Hematopoietic multipotent progenitor cell treated with erythropoietin and hydrocortisone succinate and interleukin-3 and kit ligand, for 8 days (in vitro differentiated cells): ENCODE data around the gene NFIA.

Experiments
- DNase-seq: peaks from one replicate; pipeline ENCODE4 v3.0.0-alpha.2; 2015

Gene NFIA

GRCh38 chr1:61190153-61190552 is 107.8 kb downstream of the NFIA start:
- DNase-seq: no peak

- no peak for DNase-seq
Observed at GRCh38 chr1:61190618-61191432, 108.5 kb downstream of the NFIA start.

DNA sequence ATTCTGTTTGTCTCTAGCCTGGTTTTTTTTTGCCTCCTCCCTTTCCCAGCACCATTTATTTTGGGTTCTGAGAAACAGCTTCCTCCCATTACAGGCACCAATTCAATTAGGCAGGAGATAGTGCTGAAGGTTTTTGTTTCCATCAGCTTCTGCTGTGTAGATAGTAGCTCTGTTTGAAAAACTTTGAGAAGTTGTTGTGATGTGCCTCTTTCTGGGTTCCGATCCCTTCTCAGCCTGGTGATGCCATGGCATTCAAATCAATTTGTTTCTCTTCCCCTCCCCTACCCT is 109.0 kb downstream of the NFIA start:
- DNase-seq: no peak

GRCh38 chr1:61192663-61193330 is 110.4 kb downstream of the NFIA start:
- peak; percentile 94 for DNase-seq

DNA sequence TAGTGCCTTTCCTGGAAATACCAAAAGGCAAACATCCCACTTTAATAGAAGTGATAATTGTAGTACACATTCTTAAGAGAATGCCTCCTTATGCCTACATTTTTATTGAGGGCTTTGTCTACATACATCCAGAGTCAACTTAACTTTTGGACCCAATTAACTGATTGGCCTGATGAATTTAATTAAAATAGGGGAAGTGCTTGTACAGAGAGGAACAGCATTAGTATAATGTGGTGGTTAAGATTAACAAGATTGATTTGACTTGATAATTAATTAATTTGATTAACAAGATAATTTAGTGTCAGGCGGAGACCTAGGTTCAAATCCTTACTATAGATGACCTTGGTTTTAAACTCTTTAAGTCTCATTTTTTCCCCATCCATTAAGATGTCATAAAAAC is 111.4 kb downstream of the NFIA start:
- no peak for DNase-seq

DNA sequence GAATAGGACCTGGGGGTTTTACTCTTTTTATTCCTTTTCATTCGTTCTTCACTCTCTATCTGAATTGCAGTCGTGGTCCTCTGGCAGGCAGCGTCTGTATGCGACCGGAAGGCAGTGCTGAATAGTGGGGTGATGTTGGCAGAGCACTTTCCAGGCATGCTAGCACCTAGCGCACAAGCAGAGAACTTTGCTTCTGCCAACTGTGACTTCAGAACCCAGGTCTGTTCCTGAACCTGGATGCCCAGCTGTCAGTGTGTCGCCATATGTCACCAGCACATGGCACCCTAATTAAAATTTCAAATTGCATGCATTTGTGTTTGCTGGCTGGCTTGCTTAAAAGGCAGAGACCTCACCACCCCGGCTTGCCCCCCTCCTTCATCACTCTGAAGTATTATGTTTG is 116.2 kb downstream of the NFIA start:
- no peak for DNase-seq

- DNase-seq: no peak
Observed at GRCh38 chr1:61201035-61201434, 118.7 kb downstream of the NFIA start.

DNA sequence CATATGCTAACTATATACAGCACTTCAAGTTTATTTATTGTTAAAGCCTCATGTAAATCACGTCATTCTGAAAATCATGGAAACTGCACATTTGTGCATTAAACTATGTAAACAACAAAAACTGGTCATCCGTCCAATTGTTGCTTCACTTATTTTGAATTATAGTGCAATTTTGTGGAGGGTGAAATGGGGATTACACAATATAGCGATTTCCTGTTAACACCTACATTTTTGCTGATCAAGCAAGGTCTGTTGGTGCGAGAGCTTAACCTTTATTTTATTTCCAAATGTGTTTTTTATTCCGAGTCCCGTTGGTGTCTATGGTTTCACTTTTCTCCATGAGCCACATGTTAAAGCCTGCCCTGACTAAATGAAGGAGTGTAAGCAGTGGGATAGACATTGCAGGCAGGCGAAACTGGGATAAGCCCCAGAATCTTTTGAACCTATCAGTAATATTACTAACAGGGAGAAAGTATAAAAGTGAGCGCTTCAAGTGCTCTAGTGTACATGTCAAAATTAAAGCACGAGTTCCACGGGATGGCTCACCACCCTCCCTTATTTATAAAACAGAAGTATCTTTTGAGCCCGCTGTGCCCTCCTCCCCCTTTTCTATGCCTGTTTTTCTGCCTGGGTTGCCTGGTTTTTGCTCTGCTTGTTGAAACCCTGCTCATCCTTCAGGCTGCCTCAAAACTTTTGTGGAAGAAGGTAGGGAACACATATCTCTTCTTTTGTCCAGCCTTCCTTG is 120.7 kb downstream of the NFIA start:
- no peak for DNase-seq

- DNase-seq: peak; percentile 82
Observed at GRCh38 chr1:61204528-61204927, 122.2 kb downstream of the NFIA start.

DNA sequence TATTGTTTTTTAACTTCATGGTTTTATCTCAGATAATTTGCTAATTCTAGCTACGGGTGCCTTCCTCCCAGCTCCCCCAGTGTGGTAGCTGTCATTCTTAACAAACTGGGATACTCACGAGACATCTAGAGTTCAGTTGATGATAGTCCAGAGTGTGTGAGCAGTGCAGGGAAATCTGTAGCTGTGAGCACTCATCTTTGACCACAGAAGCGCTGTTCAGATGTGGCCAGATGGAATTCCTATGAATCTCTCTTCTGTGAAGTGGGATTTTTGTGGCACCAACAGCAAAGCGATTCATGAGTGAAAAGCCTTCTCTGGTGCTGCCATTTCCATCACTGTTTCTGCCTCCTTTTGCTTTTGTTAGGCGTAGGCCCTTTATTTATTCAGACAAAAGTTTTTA is 125.1 kb downstream of the NFIA start:
- DNase-seq: no peak

DNA sequence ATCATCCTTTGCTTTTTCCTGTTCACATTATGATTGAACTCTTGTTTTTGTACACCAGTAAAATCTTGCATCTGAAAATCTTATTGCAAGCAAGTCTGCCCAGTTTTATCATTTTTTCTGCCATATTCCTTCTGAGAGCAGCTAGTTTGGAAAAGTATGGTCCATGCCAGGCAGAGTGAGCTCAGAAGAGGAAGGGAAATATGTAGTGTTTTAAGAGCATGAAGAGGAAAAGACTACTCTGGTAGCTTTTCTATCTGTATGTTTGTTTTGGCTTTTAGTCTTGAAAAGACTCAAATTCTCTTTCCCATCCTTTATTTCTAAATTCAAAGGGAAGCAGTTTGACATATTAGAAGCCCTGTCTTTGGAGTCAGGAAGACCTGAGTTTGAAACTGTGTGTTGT is 125.8 kb downstream of the NFIA start:
- no peak for DNase-seq

DNA sequence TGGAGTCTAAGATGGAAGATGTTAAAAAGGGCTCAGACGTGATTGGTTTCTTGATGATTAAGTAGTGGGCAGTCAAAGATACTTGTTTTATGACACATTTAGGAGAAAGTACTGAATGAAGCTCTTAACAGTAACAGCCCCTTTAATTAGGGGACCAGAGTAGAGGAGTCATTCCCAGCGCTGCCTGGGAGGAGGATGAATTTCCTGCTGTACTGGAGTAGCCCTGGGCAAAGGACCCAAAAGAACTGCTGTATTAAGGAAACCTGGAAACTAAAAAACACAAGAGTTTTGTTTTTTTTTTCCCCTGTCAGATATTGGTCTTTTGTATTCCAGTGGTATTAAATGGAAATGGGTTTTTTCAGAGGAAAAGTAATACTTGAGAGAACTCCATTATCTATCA is 126.5 kb downstream of the NFIA start:
- DNase-seq: no peak

GRCh38 chr1:61210435-61211154 is 128.2 kb downstream of the NFIA start:
- DNase-seq: no peak

DNA sequence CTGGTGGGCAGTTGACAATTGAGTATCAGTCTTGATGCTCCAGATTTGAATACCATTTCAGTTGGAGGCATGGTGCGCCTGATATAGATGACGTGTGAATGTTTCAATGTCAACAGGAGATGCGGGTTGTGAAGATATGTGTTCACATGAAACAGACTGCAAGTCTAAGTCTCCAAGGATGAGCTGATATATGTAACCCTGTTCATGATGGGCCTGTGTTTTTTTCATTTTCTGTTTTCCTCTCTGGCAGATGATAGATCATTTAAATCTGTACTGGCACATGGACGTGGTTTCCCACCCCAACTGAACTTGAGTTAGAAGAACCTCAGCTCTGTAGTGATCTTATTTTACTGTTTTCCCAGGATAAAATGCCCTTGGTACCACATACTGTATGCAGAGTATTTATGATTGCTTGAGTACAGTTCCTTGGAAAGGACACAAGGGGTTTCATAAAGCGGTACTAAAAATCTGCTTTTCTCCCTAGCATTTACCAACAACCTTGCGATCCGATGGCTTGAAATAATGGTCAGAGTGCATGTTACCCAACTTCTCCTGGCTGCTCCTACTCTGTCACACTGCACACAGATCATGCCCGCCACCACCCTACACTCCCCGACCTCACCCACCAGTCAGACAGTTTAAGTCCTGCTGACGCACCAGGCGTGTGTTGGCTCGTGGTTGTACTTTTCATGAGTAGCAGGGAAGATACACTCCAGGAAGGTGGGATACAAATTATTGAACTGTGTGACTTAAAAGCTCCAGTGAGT is 131.1 kb downstream of the NFIA start:
- peak; percentile 47 for DNase-seq

- DNase-seq: no peak
Observed at GRCh38 chr1:61215119-61215518, 132.8 kb downstream of the NFIA start.

- no peak for DNase-seq
Observed at GRCh38 chr1:61215676-61216289, 133.4 kb downstream of the NFIA start.

GRCh38 chr1:61220536-61220935 is 138.2 kb downstream of the NFIA start:
- DNase-seq: peak; percentile 62

- no peak for DNase-seq
Observed at GRCh38 chr1:61221642-61222041, 139.3 kb downstream of the NFIA start.

GRCh38 chr1:61222240-61222639 is 139.9 kb downstream of the NFIA start:
- DNase-seq: no peak

- no peak for DNase-seq
Observed at GRCh38 chr1:61223140-61223539, 140.8 kb downstream of the NFIA start.

DNA sequence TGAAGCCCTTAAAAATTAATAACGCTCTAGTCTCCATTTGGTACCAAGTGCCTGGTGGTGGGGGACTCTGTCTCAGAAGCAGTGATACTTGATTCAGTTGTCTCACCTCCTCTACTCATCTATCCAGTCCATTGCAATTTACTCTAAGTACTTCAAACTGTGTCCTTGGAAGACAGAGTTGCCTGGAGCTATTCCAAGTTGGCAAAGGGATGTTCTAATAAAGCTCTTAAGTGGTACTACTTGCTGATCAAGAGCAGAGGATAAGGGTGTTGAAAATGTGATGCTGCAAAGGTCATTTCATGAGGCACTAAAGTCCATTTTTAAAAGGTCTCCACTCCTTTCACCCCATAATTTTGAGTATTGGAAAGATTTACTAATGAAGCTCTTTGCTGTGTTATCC is 142.2 kb downstream of the NFIA start:
- DNase-seq: no peak

DNA sequence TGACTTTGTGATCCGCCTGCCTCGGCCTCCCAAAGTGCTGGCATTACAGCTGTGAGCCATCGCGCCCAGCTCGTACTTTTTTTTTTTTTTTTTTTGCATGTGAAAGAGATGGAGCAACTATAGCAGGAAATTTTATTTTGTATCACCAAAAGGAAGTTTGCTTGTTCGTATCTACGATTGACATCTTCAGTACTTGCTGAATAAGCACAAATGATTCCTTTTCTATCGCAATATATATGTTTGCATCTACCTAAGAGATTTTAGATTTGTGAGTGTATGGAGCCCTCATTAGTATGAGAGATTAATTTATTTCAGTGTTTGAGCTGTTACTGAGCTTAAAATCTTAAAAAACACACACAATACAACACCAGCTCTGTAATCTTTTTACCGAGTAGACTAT is 143.1 kb downstream of the NFIA start:
- DNase-seq: no peak
